GM12878 (cell line): Measurements from ENCODE around the gene SEBOX.

ENCODE experiments used
- CHD1 ChIP-seq: IDR thresholded peaks from 2 replicates; pipeline ENCODE4 v1.6.1; 2012; ENCODE audit warnings: low read depth, low read length, improper control_type of control experiment
- EP300 ChIP-seq, 2 experiments: fragments of 150-350 bp in 1 of 2; IDR thresholded peaks; 2 replicates each; pipeline ENCODE4 v1.6.1; 2011 to 2012; ENCODE audit warnings: low read depth in 2 of 2, low read length in 2 of 2, borderline replicate concordance in 1 of 2, improper control_type of control experiment in 1 of 2, inconsistent platforms in 1 of 2; ENCODE audit not compliant: control insufficient read depth in 1 of 2
- POLR2A ChIP-seq: IDR thresholded peaks from 2 replicates; pipeline ENCODE4 v1.6.1; 2011; ENCODE audit warnings: low read depth, mild to moderate bottlenecking, low read length
- RCOR1 ChIP-seq: conservative IDR thresholded peaks from 2 replicates; pipeline ENCODE4 v1.6.1; 2012; ENCODE audit warnings: low read depth, low read length, improper control_type of control experiment
- SP1 ChIP-seq: IDR thresholded peaks from one replicate; pipeline ENCODE4 v1.6.1; 2011; ENCODE audit warnings: low read depth, low read length
- YY1 ChIP-seq: IDR thresholded peaks from 2 replicates; pipeline ENCODE4 v1.6.1; 2011; ENCODE audit warnings: low read depth, mild to moderate bottlenecking, low read length
- ZNF384 ChIP-seq: IDR thresholded peaks from 2 replicates; pipeline ENCODE4 v1.6.1; 2012; ENCODE audit warnings: low read depth, mild to moderate bottlenecking, low read length, improper control_type of control experiment, borderline replicate concordance
- TF ChIP-seq, protein P1 (sequence below): fragments of 450-650 bp; IDR thresholded peaks from 2 replicates; pipeline ENCODE4 v1.6.1; 2017; ENCODE audit warnings: mild to moderate bottlenecking, low read depth, inconsistent platforms; ENCODE audit not compliant: poor library complexity, severe bottlenecking
- TF ChIP-seq, protein P2 (sequence below), 3 experiments: IDR thresholded peaks in 2 of 3; conservative IDR thresholded peaks in 1 of 3; 2 replicates each; pipeline ENCODE4 v1.5.1; 2011; ENCODE audit warnings: low read depth in 3 of 3, low read length in 3 of 3, mild to moderate bottlenecking in 3 of 3, control low read depth in 2 of 3, moderate library complexity in 2 of 3, inconsistent platforms in 1 of 3, mixed read lengths in 1 of 3; ENCODE audit not compliant: control insufficient read depth in 2 of 3, insufficient read depth in 1 of 3; ENCODE audit errors: extremely low read depth in 1 of 3
- TF ChIP-seq, protein P3 (sequence below): IDR thresholded peaks from 2 replicates; pipeline ENCODE4 v1.6.1; 2011; ENCODE audit warnings: low read depth, low read length, improper control_type of control experiment, borderline replicate concordance

DNA sequence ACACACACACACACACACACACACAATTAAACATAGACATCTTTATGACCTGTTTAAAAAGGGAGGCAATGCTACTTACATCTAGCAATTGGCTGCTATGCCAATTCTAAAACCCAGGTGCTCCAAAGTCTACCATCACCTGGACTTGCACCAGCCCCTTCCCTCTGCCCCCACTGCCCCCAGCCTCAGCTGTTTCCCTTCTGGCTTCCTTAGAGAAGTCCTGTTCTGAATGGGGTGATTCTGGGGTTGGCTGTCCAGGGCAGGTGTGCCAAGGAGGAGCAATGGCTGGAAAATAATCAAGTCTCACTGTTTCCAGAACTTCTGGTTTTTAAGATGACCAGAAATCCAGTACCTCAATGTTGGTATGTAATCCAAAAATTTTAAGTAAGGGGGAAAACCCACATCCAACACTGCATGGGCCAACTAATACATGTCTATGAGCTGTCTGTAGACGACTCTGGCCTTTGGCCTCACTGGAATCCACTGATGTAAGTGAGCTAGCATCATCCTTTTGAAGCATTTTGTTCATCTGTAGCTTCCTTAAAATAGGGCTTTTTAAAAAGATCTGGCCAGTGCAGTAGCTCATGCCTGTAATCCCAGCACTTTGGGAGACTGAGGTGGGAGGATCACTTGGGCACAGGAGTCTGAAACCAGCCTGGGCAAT is 31.8 kb downstream of the SEBOX start:
- TF ChIP-seq CHD1 (no peak), SP1 (no peak), RCOR1 (no peak), EP300 (IDR thresholded peaks at IDR 0.05; ENCODE audit: borderline replicate concordance in 1 of 2, control insufficient read depth in 1 of 2, low read depth in 2 of 2, low read length in 2 of 2) (no peak), YY1 (no peak), POLR2A (no peak), ZNF384 (no peak)
- TF ChIP-seq, protein P1, sequence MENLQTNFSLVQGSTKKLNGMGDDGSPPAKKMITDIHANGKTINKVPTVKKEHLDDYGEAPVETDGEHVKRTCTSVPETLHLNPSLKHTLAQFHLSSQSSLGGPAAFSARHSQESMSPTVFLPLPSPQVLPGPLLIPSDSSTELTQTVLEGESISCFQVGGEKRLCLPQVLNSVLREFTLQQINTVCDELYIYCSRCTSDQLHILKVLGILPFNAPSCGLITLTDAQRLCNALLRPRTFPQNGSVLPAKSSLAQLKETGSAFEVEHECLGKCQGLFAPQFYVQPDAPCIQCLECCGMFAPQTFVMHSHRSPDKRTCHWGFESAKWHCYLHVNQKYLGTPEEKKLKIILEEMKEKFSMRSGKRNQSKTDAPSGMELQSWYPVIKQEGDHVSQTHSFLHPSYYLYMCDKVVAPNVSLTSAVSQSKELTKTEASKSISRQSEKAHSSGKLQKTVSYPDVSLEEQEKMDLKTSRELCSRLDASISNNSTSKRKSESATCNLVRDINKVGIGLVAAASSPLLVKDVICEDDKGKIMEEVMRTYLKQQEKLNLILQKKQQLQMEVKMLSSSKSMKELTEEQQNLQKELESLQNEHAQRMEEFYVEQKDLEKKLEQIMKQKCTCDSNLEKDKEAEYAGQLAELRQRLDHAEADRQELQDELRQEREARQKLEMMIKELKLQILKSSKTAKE: no peak
- TF ChIP-seq, protein P2, sequence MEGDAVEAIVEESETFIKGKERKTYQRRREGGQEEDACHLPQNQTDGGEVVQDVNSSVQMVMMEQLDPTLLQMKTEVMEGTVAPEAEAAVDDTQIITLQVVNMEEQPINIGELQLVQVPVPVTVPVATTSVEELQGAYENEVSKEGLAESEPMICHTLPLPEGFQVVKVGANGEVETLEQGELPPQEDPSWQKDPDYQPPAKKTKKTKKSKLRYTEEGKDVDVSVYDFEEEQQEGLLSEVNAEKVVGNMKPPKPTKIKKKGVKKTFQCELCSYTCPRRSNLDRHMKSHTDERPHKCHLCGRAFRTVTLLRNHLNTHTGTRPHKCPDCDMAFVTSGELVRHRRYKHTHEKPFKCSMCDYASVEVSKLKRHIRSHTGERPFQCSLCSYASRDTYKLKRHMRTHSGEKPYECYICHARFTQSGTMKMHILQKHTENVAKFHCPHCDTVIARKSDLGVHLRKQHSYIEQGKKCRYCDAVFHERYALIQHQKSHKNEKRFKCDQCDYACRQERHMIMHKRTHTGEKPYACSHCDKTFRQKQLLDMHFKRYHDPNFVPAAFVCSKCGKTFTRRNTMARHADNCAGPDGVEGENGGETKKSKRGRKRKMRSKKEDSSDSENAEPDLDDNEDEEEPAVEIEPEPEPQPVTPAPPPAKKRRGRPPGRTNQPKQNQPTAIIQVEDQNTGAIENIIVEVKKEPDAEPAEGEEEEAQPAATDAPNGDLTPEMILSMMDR (IDR thresholded peaks at IDR 0.05 in 2 of 3, conservative IDR thresholded peaks at IDR 0.05 in 1 of 3; ENCODE audit: control insufficient read depth in 2 of 3, extremely low read depth in 1 of 3, insufficient read depth in 1 of 3, low read depth in 3 of 3, low read length in 3 of 3): no peak
- TF ChIP-seq, protein P3, sequence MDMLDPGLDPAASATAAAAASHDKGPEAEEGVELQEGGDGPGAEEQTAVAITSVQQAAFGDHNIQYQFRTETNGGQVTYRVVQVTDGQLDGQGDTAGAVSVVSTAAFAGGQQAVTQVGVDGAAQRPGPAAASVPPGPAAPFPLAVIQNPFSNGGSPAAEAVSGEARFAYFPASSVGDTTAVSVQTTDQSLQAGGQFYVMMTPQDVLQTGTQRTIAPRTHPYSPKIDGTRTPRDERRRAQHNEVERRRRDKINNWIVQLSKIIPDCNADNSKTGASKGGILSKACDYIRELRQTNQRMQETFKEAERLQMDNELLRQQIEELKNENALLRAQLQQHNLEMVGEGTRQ: no peak
